HG03439 (cell line): ENCODE results near the gene MDN1.
"Not testable (repeated sequence)": the region's sequence is repeated elsewhere in the genome, so short reads cannot be mapped to it uniquely, and the experiment has no call there.

Experiments
- ATAC-seq: cut with Tn5 transposase; IDR thresholded peaks from one replicate; pipeline ENCODE4 v1.9.1; 2021; ENCODE audit warnings: mild to moderate bottlenecking, moderate library complexity; ENCODE audit not compliant: unreplicated experiment

The MDN1 gene

DNA sequence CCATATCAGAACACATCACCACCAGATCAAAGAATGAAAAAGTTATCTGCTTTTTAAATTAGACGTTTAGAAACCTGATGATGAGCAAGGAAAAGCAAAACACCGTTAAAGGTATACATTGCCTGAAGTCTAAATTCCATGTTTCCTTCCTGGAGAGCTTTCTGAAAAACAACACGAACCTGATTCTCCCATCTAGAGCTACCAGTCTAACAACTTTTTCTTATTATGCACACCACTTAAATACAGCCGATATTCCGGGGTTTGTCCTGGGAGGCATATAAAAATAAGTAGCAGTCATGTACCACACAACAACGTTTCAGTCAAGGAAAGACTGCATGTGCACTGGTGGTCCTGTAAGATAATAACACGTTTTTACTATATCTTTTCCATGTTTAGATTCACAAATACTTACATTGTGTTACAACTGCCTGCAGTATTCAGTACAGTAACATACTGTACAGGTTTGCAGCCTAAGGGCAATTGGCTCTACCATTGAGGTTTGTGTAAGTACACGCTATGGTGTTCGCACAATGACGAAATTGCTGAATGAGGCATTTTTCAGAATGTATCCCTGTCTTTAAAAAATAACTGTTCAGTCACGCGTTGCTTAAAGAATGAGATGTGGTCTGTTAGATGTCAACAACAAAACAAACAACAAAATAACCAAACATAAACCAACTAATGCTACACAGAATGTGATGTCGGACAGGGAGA is 162.0 kb downstream of the MDN1 start:
- no peak for ATAC-seq

DNA sequence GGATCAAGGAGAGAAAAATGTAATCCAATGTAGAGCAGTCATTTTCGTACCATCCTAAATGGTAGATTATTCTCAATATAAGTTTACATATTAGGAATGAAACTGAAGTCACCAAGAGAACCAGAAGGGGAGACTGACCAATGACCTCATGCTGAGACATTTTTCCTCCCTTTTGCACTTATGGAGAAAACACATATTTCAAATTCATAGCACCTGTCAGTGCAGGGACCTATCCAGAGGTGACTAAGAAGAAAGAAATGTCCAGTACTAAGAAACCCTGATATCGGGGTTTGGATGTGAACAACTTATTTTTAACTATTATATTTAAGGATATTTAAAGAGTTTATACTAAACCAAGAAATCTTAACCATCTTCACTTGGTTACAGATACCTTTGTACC is 164.5 kb downstream of the MDN1 start:
- no peak for ATAC-seq

DNA sequence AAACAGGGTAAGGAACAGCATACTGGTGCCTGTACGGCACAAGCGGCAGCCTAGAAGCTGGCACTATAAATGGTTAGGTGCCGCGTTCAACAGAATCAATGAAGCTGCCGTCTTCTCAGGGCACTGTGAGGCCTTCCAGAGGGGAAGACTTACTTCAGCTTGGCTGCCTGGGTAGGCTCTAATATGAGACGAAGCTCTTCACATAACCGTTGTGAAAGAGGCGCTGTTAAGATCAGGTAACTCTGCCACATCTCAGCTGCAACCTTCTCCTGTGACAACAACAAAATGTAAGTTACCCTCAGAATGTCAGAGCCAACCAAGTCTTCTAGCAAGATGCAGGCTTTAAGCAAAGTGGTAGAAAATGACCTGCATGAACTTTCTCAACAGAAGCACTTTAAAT is 169.0 kb downstream of the MDN1 start:
- ATAC-seq = no peak

DNA sequence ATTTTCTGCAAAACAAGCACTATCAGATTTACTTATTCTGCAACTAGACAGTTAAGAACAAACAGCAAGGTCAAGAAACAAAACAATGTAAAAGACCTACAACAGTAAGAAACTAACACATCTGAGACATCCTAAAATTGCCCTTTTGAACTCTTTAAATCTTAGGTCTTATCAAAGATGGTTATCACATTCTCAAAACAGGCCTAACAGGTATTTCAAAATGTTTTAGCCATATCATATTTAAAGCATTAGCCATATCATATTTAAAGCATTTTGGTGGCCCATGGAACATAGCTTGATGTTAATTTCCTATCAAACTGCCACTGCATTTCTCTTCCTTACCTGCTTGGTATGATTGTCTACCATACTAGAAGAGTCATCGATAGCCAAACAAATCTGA is 169.9 kb downstream of the MDN1 start:
- no peak for ATAC-seq

DNA sequence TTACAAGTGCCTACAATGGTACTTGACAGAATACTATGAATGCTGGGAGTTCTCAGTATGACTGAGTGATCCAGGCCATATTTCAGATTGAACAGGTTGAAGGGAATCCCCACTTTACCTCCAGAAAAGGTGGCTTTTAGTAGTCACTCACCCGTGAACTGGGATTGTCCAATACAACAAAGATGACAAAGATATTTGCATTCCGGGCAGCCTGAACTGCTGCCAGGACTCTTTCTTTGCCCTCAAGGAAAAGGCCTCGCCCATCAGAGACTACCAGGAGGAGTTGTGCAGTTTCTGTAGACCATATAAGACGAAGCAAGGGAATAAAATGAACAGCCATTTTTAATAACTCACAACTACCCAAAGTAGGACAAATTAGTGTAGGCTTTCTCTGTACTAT is 174.7 kb downstream of the MDN1 start:
- ATAC-seq = no peak

DNA sequence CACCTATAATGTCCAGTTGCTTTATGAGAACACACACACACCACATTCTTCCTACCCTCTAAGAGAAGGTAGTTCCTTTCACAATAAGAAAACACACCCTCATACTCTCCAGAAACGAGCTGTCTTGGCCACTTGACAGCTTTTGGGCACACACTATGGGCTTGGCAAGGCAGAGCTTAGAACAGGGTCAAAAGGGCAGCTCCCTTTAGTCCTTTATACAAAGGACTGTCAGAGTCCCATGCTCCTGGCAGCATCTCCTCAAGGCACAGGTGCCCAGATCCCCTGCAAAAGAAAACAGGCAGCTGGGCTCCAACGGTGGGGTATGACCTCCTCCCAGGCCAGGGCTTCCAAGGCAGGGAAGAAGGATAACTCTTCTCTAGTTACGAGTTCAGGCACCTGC is 176.2 kb downstream of the MDN1 start:
- no peak for ATAC-seq

DNA sequence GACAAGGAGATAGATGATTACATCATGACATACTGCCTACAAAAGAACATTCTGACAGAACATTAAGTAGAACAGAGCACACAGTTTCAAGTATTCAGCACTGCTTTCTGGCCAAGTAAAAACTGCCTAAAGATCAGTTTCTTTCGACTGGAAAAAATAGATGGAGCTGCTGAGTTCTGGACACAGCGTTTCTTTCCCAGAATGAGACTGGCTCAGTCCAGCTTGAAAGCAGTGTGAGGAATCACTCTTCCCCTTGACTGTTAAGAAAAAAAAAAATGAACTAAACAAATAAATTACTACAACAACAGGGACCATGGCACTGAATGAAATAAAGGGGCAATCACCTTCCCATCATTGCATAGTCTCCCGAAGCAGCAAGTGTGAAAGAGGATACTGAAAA is 176.6 kb downstream of the MDN1 start:
- no peak for ATAC-seq

DNA sequence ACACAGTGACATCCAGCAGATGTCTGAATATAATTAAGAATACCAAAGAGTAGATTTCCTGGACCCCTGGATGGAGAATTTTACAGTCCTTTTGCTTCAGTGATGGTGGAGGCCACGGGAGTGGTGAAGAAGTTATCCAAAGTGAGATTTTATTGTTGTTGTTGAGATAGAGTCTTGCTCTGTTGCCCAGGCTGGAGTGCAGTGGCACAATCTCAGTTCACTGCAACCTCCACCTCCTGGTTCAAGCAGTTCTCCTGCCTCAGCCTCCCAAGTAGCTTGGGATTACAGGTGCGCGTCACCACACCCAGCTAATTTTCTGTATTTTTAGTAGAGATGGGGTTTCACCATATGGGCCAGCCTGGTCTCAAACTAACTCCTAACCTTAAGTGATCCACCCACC is 178.0 kb downstream of the MDN1 start:
- ATAC-seq = not testable (repeated sequence)

DNA sequence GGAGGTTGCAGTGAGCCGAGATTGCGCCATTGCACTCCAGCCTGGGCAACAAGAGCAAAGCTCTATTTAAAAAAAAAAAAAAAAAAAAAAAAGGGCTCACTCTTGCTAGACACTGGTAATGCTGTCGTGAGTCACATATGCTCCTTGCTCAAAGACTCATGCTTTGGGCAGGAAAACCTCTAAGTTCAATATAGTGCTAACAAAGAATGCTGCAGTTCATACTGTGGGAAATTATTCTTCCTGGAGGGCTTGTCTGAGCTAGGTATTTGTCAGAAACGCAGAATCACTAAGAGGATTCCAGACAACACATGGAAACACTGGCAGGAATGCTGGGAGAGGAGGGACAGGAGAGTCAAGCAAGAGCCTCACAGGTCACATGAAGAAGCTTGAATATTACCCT is 178.8 kb downstream of the MDN1 start:
- ATAC-seq = no peak

DNA sequence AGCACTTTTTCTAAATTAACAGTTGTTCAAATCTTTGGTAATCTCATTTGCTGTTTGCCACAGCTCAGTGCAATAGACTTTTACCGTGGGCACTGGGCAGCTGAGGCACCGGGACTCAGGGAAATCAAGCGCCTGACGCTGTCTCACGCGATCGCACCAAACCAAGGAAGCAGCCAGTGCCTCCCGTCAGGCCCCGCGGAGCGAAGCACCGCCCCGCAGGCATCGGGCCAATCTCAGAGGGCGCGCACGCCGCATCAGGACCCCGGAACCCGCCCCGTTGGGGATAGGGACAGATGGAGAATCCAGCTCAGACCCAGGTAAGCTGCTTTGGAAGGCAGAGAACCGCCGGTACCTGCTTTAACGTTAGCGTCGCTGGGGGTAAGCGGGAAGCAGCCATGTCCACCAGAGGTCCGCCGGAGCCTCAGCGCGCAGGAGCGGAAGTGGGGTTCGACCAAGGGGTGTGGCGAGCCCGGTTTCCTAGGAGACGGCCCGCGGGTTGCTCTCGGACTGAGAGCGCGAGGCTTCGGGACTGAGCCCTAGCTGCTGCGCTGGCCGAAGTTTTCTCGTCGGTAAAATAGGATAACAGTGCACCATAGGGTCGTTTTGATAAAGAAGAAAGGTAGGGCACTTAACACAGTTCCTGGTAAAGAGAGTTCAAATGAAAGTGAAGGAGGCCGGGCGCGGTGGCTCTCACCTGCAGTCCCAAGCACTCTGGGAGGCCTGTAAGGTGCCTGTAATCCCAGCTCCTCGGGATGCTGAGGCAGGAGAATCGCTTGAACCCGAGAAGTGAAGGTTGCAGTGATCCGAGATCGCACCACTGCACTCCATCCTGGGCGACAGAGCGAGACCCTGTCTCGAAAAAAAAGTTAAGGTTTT is 181.0 kb downstream of the MDN1 start, which contains the start of gene LYRM2:
TSS of gene LYRM2 (minus strand) at position 428 of the 876 bp plus-strand sequence. CDS start at position 397, 31 bp downstream.
- ATAC-seq = peak; percentile 99

DNA sequence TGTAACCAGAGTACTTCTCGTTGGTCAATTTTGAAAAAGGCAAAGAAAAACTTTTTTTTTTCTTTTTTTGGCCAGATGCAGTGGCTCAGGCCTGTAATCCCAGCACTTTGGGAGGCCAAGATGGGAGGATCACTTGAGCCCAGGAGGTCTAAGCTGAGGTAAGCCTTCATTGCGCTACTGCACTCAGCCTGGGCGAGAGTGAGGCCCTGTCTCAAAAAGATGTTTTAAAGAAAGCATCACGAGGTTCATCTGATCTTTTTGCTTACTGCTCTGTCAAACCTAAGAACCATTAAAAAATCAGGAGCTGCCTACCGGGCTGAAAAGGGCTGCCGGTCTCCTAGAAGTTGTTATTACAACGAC is 181.7 kb downstream of the MDN1 start:
- no peak for ATAC-seq

DNA sequence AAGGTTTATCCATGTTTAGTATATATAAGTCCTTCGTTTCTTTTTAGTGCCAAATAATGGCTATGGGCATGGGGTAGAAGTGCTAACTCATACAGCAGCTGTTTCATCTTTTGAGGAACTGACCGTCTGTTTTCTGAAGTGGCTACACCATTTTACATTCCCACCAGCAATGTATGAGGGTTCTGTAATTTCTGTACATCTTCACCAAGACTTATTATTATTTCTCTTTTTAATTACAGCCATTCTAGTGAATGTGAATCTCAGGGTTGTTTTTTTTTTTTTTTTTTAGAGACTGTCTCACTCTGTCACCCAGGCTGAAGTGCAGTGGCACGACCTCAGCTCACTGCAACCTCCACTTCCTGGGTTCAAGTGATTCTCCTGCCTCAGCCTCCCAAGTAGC is 183.2 kb downstream of the MDN1 start:
- ATAC-seq = not testable (repeated sequence)

DNA sequence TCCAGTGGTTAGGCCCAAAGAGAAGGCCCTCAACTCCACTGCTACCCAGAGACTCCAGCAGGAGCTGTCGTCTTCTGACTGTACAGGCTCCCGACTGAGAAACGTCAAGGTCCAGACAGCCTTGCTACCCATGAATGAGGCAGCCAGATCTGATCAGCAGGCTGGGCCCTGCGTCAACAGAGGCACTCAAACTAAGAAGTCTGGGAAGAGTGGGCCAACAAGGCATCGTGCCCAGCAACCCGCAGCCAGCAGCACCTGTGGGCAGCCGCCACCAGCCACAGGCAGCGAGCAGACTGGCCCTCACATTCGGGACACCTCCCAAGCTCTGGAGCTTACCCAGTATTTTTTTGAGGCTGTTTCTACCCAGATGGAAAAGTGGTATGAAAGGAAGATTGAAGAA is 189.1 kb downstream of the MDN1 start:
- no peak for ATAC-seq

DNA sequence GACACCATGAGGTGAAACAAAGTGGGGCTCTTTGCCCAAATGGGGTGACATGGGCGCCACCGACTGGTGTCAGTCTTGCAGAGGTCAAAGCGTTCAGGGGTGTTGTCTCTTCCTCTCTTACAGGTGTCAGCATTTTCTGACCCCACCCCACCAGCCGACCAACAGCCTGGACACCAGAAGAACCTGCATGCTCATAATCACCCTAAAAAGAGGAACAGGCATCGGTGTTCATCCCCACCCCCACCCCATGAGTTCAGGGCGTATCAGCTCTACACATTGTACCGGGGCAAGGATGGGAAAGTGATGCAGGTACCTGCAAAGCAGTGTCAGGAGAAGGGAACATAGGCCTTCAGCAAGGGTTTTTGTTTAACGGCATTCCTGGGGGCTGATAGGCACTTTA is 195.8 kb downstream of the MDN1 start:
- no peak for ATAC-seq

DNA sequence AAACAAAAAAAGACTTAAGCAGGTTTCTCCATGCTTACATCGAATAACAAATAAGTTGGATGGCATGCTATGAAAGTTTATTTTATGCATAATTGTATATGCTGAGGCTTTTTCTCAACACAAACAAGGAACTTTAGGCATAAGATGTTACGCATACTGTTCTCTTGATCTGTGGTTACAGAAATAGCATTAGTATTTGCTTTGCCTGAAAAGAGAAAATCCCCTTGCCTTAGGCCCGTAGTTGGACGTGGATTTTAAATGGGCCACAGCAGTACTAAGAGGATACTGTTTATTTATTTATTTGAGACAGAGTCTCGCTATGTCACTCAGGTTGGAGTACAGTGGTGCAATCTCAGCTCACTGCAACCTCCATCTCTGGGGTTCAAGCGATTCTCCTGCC is 200.0 kb downstream of the MDN1 start:
- no peak for ATAC-seq

DNA sequence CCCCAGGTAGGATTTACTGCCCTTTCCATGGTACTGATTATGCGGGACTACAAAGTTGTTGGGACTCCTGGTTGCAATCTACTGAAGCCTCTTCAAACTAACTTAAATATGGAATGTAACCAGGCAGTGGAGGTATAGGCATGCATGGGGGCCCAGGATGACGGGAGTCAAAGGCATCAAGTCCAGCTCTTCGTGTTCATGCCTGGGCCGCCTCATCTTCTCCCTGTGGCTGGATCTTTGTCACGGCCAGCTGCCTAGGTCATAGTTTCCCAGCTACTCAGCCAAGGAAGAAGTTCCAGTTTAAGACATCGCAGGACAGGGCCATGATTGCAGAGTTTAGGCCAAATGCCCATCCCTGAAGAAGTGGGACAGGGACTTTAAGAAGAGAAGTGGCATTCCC is 201.6 kb downstream of the MDN1 start:
- ATAC-seq = no peak

DNA sequence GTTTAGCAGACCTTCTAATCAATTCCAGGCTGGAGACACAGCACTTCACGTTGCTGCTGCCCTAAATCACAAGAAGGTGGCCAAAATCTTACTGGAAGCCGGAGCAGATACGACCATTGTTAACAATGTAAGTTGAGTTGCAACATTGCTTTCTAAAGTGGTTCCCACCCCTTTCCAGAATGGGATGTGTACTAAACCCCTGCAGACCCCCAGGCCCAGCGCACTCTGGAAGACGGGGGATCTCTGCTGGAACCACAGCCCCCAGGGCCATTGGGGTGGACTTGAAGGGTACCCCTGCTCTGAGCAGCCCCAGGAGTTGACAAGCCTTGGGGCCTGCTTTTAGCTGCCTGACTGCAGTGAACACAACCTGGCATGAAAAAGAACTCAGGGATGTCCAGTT is 203.1 kb downstream of the MDN1 start:
- no peak for ATAC-seq

DNA sequence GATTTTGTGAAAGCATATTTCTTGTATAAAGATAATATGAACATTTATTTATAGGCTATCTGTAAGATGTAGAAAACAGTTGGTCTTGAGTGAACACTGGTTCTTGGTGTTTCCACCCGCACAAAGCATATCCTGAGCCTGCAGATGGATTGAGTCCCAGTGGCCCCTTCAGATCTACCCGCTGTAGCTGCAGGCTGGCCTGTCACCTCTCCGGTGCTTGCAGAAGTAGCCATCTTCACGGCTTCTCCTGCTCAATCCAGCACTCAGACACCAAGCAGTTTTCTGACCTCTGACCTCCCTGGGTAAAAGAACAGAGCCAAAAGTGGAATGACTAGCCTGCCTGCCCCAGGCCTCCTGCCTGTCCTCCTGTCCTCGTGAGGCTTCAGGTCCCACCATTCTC is 203.7 kb downstream of the MDN1 start:
- no peak for ATAC-seq

DNA sequence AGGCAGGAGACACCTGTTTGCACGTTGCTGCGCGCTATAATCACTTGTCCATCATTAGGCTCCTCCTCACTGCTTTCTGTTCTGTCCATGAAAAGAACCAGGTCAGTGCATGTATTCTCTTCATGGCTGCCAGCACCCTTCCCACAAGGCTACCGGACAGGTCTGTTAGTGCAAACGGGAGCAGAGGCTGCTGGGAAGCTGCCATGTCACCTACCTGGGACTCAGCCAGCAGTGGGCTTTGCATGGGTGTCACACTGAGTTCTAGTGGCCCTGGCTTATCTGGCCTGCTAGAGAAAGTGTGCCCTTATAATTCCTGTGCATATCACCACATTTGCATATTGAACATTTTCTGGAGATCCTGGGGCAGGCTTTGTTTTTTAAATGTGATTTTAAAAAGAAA is 205.8 kb downstream of the MDN1 start:
- ATAC-seq = no peak

DNA sequence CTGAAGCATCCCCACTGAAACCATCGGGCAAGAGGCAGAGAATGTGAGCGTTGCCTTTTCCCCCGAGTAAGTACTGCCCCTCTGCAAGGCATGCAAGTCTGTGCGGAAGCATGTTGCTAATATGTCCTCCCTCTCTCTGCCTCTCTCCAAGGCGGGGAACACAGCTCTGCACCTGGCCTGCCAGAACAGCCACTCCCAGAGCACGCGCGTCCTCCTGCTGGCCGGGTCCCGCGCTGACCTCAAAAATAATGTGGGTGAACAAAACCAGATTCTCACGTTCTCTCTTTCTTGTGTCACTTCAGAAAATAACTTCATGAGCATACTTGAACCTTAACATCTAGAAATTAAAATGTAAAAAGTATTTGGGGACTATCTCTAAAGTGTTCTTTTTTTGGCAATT is 207.5 kb downstream of the MDN1 start:
- ATAC-seq = no peak

DNA sequence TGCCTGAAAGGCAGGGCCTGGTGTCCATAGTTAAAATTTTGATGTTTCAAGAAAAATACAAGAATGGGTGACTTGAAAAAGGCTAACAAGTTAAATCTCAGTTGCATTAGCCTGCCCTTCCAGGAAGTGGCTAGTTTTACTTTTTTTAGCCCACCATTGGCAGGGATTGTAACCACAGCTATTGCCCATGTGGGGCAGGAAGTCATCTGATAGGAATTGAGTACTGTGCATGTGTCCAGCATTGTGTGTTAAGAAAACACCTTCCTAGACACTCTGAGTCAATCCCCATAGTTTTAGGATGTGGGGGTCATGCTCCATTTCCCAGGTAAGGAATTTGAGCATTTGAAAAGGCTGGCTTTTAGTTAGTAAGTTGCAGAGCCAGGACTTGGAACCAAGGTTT is 207.9 kb downstream of the MDN1 start:
- ATAC-seq = no peak

DNA sequence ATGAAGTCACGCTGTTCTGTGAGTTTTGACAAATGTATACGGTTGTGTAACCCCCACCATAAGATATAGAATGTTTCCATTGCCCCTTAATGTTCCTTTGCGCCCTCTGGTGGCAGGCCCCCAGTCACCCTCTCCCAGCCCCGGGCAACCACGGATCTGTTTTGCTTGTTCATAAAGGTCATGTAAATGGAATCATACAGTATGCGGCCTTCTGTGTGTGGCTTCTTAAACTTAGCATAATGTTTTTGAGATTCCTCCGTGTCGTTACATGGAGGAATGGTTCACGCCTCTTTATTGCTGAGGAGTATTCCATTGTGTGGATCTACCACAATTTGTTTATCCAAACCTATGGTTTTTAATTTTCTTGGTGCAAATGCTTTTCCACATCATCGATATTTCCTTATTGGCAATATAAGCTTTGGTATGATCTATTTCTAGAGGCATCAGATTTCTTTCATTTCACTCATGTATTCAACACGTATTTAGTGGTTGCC is 209.4 kb downstream of the MDN1 start:
- peak; percentile 61 for ATAC-seq
